HL-60/S4 treated with phorbol 12-myristate 13-acetate at 8.2 ng/mL for 4 days and 3 days (cell line): ENCODE data around the gene DBI.
"Not testable (repeated sequence)": the region's sequence is repeated elsewhere in the genome, so short reads cannot be mapped to it uniquely, and the experiment has no call there.

Source experiments
- in situ Hi-C: fragments of 300-500 bp; cut with MboI; formaldehyde crosslinking; loops from 2 replicates; pipeline ENCODE4 v1.15.0; 2022; ENCODE audit warnings: low sequenced_read_pairs

DBI gene

GRCh38 chr2:119393971-119394748 lies 27.4 kb downstream of the DBI start:
- in situ Hi-C loops: no loop called here

- in situ Hi-C loops: no loop called here
Measured at GRCh38 chr2:119397196-119397595, 30.4 kb downstream of the DBI start.

GRCh38 chr2:119402106-119402505 lies 35.3 kb downstream of the DBI start:
- in situ Hi-C loops: no loop called here

GRCh38 chr2:119402645-119403560 lies 36.1 kb downstream of the DBI start:
- in situ Hi-C loops: no loop called here

GRCh38 chr2:119403618-119404017 lies 36.8 kb downstream of the DBI start:
- in situ Hi-C loops: not testable (repeated sequence)

GRCh38 chr2:119405151-119405550 lies 38.4 kb downstream of the DBI start:
- in situ Hi-C loops: no loop called here

- in situ Hi-C loops: no loop called here
Measured at GRCh38 chr2:119407430-119408220, 40.8 kb downstream of the DBI start.

GRCh38 chr2:119408221-119408619 lies 41.4 kb downstream of the DBI start:
- in situ Hi-C loops: no loop called here

- in situ Hi-C loops: no loop called here
Measured at GRCh38 chr2:119409506-119409905, 42.7 kb downstream of the DBI start.

GRCh38 chr2:119414894-119415293 lies 48.1 kb downstream of the DBI start:
- in situ Hi-C loops: no loop called here

- in situ Hi-C loops: no loop called here
Measured at GRCh38 chr2:119415630-119416029, 48.9 kb downstream of the DBI start.

- in situ Hi-C loops: no loop called here
Measured at GRCh38 chr2:119416299-119416923, 49.6 kb downstream of the DBI start.

- in situ Hi-C loops: no loop called here
Measured at GRCh38 chr2:119417908-119418307, 51.1 kb downstream of the DBI start.

GRCh38 chr2:119419065-119419464 lies 52.3 kb downstream of the DBI start:
- in situ Hi-C loops: no loop called here

GRCh38 chr2:119419803-119420508 lies 53.2 kb downstream of the DBI start:
- in situ Hi-C loops: no loop called here

GRCh38 chr2:119421304-119421703 lies 54.5 kb downstream of the DBI start:
- in situ Hi-C loops: no loop called here

GRCh38 chr2:119421741-119422140 lies 55.0 kb downstream of the DBI start:
- in situ Hi-C loops: no loop called here
